ENCODE data around the gene PKNOX2.

DNA sequence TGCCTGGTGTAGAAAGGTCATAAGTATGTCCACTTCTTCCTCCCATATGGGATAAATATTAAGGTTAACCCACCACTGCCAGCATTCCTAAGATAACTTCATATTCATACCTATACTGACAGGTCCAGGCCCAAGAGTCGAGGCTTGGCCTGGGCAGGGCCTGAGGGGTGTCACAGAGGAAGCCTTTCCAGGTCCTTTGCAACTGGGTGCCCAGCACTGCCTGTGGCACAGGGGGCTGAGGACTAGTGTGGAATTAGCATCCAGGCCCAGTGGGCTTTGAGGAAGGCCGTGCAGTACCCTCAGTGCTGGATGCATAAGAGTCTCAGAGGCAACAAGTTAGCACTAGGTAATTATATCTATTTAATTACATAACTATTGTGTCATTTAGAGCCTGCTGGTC, 65.4 kb downstream of the PKNOX2 start:
- no peak for TF ChIP-seq POLR2A (IDR thresholded peaks at IDR 0.05; ENCODE audit: low read length)
- TF ChIP-seq GATA1 (IDR thresholded peaks at IDR 0.05; ENCODE audit: low read depth, low read length), result no peak
